ENCODE results near the gene DHX30.

DHX30 gene

DNA sequence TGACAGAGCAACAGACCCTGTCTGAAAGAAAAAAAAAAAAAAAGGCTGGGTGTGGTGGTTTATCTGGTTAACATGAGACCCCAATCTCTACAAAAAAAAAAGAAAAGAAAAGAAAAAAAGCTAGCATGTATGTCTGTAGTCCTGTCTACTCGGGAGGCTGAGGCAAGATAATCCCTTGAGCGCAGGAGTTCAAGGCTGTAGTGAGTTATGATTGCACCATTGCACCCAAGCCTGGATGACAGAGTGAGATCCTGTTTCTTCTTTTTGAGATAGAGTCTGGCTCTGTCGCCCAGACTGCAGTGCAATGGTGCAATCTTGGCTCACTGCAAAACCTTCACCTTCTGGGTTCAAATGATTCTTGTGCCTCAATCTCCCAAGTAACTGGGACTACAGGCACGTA lies 8.4 kb upstream of the DHX30 start:
- Histone ChIP-seq H3K4me2 (ENCODE audit: low read length) (no peak overlapping the region), H2AFZ (ENCODE audit: low read length) (no peak overlapping the region), H3K4me3 (ENCODE audit: low read depth, low read length, poor library complexity, severe bottlenecking) (no peak overlapping the region), H4K20me1 (ENCODE audit: insufficient read depth, low read length) (no peaks in the 10 kb centered on the region), H3K9ac (ENCODE audit: low read length) (no peak overlapping the region), H3K9me2 (ENCODE audit: low read depth, low read length) (no peaks in the 10 kb centered on the region), H3K79me2 (ENCODE audit: insufficient read depth, low read length) (no peaks in the 10 kb centered on the region), H3K9me3 (ENCODE audit: low read length) (peaks cover 4% of the 10 kb centered on the region), H3K27me3 (ENCODE audit: insufficient read depth, low read length) (no peaks in the 10 kb centered on the region), H3F3A (ENCODE audit: insufficient read depth, low read length) (no peaks in the 10 kb centered on the region), H3K36me3 (ENCODE audit: insufficient read depth, low read length) (no peaks in the 10 kb centered on the region; the same call in 1 of the 2 replicates), H3K27ac (ENCODE audit: low read depth, low read length, poor library complexity, severe bottlenecking) (no peak overlapping the region), H3K4me1 (ENCODE audit: insufficient read depth, low read length, severe bottlenecking) (peaks cover 15% of the 10 kb centered on the region)
- TF ChIP-seq CTCF (IDR thresholded peaks at IDR 0.05; ENCODE audit: low read length), result no peak
- no peak for TF ChIP-seq EZH2 (IDR thresholded peaks at IDR 0.05; ENCODE audit: borderline replicate concordance, low read length)

DNA sequence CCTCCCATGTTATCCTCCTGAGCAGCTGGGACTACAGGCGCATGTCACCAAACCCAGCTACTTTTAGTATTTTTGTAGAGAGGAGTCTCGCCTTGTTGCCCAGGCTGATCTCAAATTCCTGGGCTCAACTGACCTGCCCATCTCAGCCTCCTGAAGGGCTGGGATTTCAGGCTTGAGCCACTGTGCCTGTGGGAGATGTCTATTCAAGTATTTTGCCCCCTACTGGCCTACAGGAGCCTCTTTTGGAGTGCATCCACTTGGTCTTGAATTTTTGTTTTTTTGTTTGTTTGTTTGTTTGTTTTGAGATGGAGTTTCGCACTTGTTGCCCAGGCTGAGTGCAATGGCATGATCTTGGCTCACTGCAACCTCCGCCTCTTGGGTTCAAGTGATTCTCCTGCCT lies 3.2 kb upstream of the DHX30 start:
- Histone ChIP-seq H3K79me2 (ENCODE audit: insufficient read depth, low read length) (no peaks in the 10 kb centered on the region; the same call in 1 of the 2 replicates), H3K9me3 (ENCODE audit: low read length) (no peaks in the 10 kb centered on the region), H3K27me3 (ENCODE audit: insufficient read depth, low read length) (no peaks in the 10 kb centered on the region), H3K27ac (ENCODE audit: low read depth, low read length, poor library complexity, severe bottlenecking) (no peak overlapping the region), H4K20me1 (ENCODE audit: insufficient read depth, low read length) (no peaks in the 10 kb centered on the region), H3K9ac (ENCODE audit: low read length) (no peak overlapping the region), H3K4me2 (ENCODE audit: low read length) (no peak overlapping the region), H3K4me1 (ENCODE audit: insufficient read depth, low read length, severe bottlenecking) (peaks cover 34% of the 10 kb centered on the region), H2AFZ (ENCODE audit: low read length) (no peak overlapping the region), H3K36me3 (ENCODE audit: insufficient read depth, low read length) (no peaks in the 10 kb centered on the region), H3K4me3 (ENCODE audit: low read depth, low read length, poor library complexity, severe bottlenecking) (no peak overlapping the region), H3F3A (ENCODE audit: insufficient read depth, low read length) (no peaks in the 10 kb centered on the region), H3K9me2 (ENCODE audit: low read depth, low read length) (no peaks in the 10 kb centered on the region)
- TF ChIP-seq EZH2 (IDR thresholded peaks at IDR 0.05; ENCODE audit: borderline replicate concordance, low read length) (no peak), CTCF (IDR thresholded peaks at IDR 0.05; ENCODE audit: low read length) (peak; percentile 47)

GRCh38 chr3:47803480-47804025 lies 615 bp downstream of the DHX30 start:
- no peaks in the 10 kb centered on the region for H3K9me2 ChIP-seq (ENCODE audit: low read depth, low read length)
- H3K9me3 ChIP-seq (ENCODE audit: low read length), result no peaks in the 10 kb centered on the region
- no peak for TF ChIP-seq EZH2 (IDR thresholded peaks at IDR 0.05; ENCODE audit: borderline replicate concordance, low read length)
- TF ChIP-seq CTCF (IDR thresholded peaks at IDR 0.05; ENCODE audit: low read length), result no peak
- peak overlapping the region; percentile 82 for H3K4me3 ChIP-seq (ENCODE audit: low read depth, low read length, poor library complexity, severe bottlenecking)
- H2AFZ ChIP-seq (ENCODE audit: low read length), result no peak overlapping the region
- peaks cover 6% of the 10 kb centered on the region; the same call in 1 of the 2 replicates for H3K36me3 ChIP-seq (ENCODE audit: insufficient read depth, low read length)
- H3K4me2 ChIP-seq (ENCODE audit: low read length), result peak overlapping the region; percentile 74
- H3K9ac ChIP-seq (ENCODE audit: low read length), result peak overlapping the region; percentile 85
- no peaks in the 10 kb centered on the region for H4K20me1 ChIP-seq (ENCODE audit: insufficient read depth, low read length)
- H3K27me3 ChIP-seq (ENCODE audit: insufficient read depth, low read length), result no peaks in the 10 kb centered on the region
- H3F3A ChIP-seq (ENCODE audit: insufficient read depth, low read length), result no peaks in the 10 kb centered on the region
- H3K27ac ChIP-seq (ENCODE audit: low read depth, low read length, poor library complexity, severe bottlenecking), result no peak overlapping the region
- H3K4me1 ChIP-seq (ENCODE audit: insufficient read depth, low read length, severe bottlenecking), result peaks cover 26% of the 10 kb centered on the region
- H3K79me2 ChIP-seq (ENCODE audit: insufficient read depth, low read length), result no peaks in the 10 kb centered on the region; the same call in 1 of the 2 replicates
